Measurements from ENCODE around the gene PTPN2.
"Not testable (repeated sequence)": the region's sequence is repeated elsewhere in the genome, so short reads cannot be mapped to it uniquely, and the experiment has no call there.

Gene PTPN2

DNA sequence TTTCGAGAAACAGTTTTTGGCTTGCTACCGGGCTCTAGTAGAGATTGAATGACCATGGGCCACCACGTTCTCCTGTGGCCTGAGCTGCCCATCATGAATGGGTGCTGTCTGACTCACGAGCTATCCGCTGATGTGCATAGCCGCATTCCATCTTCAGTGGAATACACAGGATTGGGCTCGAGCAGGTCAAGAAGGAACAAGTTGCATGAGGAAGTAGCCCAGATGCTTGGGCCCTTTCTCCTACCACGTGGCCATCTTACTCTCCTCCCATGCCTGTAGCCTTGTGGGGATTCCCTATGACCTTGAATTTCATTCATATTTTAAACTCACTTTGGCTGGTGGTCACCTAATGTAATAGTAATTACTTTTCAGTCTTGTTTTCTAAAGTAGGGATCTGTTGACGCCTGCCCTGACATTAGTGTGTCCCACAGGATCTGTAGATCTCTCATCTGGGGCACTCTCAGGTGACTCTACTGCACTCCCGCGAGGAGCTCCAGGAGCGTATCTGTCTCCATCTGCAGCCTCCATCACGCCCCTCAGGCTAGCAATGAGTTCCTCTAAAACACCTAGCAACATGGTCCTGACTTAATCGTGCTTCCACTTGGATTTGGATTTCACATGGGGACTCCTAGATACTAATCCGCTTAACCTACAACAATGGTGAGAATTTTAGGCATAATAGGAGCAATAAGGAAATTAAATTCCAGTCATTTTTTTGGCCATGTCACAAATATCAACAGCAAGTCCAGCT, 113.4 kb downstream of the PTPN2 start:
- no peak for DNase-seq

DNA sequence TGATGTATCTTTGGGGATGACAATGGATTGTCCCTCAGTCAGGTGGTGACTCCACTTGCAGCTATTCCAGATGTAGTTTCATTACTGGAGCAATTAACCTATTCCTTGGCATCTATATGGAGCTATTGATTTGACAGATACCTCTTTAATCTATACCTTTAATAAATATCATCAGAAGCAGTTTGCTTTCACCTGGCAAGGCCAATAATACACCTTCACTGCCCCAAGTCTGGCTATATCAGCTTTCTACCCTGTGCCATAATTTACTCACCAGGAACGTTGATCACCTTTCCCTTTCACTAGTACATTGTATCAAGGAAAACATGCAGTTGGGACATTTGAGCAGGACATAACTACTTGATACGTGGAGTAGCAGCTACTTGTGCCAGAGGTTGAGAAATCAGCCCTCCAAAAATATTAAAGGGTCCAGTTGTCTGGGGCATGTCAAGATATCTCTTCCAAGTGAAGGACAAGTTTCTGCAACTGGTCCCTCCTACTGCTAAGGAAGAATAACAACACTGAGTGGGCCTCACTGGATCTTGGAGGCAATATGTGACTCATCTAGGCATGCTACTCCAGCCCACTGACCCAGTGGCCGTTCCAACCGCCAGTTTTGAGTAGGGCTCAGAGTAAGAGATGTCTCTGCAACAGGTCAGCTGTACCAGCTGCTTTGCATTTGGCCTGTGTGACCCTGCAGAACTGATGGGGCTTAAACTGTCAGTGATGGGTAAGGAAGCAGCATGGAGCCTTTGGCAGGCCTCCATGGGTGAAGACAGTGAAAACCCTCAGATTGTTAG, 114.2 kb downstream of the PTPN2 start:
- DNase-seq: no peak

DNA sequence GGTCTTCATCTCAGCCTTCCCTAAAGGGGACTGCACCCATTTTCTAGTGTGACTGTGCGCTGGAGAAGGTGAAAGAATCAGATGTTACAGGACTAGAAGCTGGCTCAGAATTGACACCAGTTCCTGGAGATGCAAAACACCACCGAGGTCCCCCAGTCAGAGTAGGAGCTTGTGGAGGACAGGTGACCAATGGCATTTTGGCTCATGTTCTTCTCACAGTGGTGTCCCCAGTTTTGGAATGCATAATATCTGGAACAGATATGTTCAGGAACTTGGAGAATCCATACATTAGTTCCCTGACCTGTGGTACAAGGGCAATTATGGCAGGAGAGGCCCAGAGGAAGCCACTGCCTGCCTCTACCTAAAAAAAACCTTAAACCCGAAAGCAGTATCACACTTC, 114.9 kb downstream of the PTPN2 start:
- DNase-seq: no peak

DNA sequence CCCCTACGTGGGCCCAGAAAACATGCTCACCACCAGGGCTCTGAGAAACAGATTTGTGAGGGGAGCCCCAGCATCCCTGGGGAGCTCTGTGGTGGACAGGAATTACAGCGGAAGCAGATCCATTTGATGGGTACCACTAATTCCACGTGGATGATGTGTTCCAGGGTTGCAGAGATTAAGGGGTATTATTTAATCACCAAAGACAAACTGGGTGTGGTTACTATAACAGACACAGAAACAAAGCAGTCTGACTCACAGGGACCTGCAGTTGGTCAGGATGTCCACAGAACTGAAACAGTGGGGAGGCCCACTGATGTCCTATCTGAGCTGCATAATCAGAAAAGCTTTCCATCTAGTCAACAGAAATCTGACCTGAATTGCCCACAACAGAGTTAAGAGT, 115.4 kb downstream of the PTPN2 start:
- DNase-seq: no peak

DNA sequence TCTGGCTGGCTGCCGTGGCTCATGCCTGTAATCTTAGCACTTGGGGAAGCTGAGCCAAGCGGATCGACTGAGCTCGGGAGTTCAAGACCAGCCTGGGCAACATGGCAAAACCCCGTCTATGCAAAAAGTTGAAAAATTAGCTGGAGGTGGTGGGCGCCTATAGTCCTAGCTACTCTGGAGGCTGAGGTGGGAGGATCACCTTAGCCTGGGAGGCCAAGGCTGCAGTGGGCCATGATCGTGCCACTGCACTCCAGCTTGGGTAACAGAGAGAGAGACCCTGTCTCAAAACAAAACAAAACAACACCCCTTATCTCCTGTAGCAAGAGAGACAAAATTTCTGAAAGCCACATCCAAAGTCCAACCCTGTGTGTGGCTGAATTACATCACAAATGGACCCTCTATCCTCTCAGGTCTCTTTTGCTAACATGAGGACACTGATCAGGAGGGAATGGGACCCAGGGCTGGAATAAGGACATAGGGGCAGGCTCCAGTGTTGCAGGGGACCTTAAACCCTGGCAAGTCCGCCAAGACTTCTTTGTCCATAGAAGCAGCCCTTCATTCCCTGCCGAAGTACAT, 116.4 kb downstream of the PTPN2 start:
- no peak for DNase-seq

DNA sequence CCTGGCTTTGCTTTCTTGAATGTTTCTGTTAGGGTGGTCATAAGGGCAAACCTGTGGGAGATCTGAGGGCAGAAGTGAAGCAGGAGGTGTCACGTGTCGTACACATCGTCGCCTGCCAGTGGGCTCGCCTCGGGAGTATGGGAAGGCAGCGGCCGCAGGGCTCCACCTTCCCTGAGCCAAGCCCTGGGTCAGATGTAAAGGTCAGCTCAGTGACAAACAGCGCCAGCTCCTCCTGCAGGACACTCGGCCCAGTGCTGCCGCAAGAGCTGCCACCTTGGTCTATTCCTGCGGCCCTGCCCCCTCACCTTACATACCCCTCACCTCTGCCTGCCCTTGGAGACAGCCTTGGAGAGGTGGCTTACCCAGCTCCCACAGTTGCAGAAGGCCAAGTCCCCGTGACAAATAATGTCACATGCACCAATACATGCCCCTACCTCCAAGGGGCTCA, 117.0 kb downstream of the PTPN2 start:
- DNase-seq: no peak

DNA sequence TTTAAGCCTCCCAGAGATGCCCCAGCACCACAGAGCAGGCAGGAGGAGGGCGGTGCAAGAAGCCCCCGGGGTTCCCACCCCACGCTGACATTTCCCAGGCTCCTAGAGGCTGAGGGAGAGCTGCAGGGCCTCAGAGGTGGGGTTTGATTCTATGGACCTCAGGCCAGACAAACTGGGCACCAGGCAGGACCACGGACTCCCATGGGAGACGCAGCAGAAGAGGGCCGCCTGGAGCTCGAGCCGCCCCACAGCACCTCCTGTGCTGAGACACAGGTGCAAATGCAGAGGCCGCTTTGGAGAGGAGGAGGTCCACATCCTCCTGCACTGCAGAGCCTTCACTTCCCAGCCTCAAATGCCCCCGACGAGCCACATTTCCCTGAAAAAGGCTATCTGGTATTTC, 118.5 kb downstream of the PTPN2 start:
- DNase-seq: no peak

DNA sequence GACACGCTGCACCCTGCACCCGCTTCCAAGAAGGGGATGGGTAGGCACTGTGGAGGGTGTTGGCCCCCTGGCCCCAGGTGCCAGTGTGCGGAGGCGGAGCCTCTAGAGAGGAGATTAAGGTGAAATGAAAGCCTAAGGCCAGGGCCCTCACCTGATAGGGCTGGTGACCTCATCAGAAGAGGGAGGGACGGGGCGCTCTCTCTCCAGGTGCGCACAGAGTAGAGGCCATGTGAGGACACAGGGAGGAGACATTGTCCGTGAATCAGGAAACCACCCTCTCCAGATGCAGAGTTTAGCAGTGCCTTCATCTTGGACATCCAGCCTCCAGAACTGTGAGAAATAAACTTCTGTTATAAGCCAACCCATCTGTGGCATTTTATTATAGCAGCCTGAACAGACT, 118.9 kb downstream of the PTPN2 start:
- DNase-seq: no peak

DNA sequence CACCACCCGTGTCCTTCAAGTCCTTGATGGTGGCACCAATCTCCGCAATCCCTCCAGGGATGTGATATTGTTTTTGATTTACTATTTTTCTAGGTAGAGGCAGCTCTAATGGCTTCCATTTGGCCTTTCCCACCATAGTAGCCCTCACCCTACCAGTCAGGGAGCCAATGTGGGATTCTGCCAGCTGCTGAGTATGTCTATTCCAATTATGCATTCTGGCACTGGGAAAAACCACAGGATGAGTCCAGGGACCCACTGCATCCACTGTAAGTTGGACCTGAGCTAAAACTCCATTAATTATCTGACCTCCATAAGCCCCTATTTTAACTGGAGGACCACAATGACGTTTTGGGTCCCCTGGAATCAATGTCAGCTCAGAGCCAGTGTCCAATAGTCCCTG, 125.5 kb downstream of the PTPN2 start:
- DNase-seq: not testable (repeated sequence)

DNA sequence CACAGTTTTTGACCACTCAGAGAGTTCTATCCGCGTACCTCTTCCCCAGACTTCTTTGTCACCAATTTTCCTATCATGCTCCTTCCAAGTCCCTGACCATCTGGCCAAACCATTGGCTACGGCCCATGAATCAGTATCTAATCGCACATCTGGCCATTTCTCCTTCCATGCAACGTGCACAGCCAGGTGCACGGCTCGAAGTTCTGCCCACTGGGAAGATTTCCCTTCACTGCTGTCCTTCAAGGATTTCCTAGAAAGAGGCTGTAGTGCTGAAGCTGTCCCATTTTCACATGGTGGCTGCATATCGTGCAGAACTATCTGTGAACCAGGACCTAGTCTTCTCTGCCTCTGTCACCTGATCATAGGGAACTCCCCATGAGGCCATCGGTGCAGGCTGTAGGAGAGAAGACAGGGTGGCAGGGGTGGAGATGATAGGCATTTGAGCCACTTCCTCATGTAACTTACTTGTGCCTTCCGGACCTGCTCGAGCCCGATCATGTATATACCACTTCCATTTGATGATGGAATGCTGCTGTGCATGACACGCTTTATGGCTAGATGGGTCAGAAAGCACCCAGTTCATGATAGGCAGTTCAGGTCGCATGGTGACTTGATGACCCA, 127.3 kb downstream of the PTPN2 start:
- DNase-seq: not testable (repeated sequence)

DNA sequence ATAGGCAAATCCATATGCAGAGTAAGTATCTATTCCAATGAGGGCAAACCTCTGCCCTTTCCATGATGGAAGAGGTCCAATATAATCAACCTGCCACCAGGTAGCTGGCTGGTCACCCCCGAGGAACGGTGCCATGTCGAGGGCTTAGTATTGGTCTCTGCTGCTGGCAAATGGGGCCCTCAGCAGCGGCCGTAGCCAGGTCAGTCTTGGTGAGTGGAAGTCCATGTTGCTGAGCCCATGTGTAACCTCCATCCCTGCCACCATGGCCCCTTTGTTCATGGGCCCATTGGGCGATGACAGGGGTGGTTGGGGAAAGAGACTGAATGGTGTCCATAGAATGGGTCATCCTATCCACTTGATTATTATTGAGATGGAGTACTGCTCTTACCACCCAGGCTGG, 128.4 kb downstream of the PTPN2 start:
- not testable (repeated sequence) for DNase-seq

DNA sequence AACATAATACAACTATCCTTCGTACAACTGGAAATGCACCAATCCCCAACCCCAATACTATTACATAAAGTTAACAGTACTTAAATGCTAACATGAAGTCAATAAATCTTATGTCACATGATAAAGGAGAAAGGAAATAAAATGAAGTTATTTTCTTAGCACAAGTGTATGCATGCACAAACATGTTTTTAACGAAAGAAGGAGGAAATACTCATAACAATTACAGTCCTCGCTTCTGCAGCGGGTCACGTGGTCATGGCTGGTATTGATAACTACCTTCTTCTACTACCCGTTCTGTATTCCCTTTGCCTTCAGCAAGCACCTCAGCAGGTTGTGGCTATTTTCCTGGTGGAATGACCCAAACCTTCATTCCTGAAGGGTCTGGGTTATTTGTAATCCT, 129.5 kb downstream of the PTPN2 start:
- no peak for DNase-seq

DNA sequence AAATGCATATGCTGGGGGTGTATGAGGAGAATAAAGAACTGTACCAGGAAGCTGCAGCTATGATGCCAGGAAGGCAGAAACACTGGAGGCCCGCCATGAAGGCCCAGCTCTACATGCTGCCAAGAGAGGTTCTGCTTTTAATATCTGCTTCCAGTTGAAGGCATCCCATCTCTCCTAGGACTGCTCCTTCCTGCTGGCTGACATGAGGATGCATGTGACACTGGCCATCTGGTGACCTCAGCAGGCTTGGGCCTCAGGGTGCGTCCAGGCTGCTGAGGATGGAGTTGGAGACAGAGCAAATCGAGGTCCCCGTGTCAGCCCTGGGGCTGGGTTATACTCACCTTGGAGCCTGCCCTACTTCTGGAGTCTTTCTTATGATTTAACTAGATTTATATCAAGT, 132.1 kb downstream of the PTPN2 start:
- DNase-seq: no peak

DNA sequence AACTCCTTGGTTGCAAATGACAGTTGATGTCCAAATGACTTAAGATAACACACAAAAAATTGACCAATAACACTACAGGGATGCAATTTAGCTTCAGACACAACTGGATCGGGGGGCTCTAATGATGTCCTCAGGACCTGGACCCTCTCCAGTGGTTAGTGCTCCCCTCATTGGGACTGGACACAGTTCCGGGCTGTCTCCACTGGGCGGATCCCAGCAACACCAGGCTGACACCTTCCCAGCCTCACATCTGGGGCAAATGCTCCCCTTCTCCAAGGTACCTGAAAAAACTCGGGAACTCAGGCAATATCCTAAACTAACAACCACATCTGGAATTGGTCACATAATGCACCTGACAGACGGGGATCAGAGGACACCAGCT, 132.5 kb downstream of the PTPN2 start:
- DNase-seq: no peak

DNA sequence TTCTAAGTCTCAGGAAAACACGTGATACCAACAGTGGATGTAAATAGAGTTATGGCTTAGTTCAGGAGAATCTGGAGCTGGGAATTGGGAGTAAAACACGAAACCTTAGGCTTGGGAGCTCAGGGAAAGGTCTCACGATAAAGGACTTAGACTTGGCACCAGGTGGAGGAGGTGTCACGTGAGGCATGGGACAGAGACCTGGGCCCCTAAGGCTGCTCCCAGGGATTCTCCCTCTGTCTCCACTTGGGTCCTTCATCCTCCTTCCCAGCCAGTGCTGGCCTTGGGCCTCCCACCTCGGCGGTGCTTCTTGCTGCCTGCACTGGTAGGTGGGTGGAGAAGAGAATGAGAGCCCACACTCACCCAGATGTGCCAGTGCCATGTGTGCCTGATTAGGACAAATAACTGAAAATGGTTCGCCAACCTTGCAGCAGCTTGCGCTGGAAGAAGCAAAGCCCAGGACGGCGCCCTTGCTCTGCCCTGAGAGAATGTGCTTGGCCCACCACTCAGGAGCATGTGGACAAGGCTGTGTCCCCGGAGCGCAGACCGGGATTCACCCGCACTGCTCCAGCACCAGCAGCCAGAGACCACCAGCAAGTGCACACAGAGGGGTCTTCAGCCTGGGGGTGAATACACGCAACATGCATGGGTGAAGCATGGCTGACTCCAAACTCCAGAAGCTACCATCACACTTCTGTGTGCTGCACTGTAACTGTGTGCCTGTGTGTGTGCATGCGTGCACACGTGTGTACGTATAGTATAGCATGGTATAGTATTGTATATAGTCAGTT, 133.1 kb downstream of the PTPN2 start:
- DNase-seq: no peak

DNA sequence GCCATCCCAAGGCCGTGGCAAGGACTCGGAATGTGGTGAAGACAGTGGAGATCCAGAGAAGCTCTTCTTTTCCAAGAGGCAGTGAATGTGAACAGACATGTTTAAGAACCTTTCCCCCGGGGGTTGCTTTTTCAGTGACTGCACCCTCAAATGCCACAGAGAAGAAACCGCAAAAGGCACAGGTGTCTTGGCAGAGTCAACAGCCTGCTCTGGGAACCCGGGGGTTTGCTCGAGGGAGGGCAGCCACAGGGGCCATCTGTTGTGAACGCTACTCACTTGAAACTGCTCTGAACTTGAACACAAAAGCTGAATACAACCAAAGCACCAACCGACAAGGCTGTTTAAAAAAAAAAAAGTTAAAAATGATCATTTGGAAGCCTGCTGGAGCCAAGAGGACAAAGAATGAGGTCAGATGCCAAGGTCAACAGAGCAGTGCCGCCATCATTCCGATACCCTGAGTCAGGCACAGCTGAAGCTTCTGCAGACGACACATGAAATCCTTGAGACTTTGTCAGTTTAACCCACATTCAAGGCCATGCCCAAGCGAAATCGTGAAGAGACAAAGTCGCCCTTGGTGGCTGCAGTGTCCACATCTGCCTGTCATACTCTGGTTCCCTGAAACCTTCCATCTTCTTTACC, 133.8 kb downstream of the PTPN2 start:
- DNase-seq: peak in 1 of 5 experiments; percentile 58

DNA sequence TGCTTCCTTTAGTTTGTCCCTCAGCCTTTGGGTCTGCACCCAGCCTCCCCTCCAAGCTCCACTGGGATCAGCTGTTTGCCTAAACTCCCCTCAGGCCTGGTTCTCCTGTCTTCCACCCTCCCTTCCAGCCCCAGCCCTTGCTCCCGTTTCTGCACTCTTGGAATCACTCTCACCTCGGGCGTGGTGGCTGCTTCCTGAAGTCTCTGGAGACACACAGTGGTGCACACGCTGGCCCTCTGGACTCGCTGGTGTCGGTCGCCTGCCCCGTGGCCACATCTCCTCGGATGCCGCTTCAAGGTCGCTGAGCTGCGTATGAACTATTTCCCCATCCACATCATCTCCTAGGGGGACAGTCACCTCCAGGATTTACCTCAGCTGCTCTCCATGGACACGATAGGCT, 134.9 kb downstream of the PTPN2 start:
- DNase-seq: no peak

DNA sequence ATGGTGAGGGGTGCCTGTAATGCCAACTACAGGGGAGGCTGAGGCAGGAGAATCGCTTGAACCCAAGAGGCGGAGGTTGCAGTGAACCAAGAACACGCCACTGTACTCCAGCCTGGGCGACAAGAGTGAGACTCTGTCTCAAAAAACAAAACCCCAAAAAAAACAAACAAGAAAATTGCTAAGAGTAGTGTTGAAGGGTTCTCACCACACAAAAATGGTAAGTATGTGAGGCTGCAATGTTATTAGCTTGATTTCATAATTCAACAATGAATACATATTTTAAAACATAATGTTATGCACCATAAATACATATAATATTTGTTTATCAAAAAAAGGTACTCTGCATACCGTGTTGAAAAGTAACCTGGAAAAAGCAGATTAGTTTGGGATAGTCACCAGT, 135.4 kb downstream of the PTPN2 start:
- no peak for DNase-seq

DNA sequence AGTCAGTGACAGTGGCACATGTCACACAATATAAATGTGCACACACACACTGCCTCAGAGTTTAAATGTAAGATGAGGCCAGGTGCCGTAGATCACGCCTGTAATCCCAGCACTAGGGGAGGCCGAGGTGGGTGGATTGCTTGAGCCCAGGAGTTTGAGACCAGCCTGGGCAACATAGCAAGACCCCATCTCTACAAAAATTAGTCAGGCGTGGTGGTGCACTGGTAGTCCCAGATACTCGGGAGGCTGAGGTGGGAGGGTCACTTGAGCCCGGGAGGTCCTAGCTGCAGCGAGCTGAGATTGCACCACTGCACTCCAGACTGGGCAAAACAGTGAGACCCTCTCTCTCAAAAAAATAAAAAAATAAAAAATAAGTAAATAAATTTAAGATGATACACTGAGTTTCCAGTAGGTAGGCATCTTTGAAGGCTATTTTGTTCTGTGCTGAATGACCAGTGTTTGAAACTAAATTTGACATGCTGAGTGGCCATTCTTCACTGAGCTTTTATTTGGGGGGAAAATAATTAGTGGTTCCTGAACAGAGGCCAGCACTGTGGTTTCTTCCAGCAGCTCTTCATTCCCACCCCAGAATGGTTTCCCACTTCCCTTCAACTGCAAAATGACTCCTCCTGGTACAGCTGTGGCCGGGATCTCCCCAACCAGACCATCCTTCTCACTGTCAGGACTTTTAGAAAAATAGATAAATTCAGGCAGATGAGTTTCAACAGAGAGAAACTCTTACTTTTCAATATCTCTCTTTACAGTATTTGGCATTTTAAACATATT, 136.3 kb downstream of the PTPN2 start:
- no peak for DNase-seq

DNA sequence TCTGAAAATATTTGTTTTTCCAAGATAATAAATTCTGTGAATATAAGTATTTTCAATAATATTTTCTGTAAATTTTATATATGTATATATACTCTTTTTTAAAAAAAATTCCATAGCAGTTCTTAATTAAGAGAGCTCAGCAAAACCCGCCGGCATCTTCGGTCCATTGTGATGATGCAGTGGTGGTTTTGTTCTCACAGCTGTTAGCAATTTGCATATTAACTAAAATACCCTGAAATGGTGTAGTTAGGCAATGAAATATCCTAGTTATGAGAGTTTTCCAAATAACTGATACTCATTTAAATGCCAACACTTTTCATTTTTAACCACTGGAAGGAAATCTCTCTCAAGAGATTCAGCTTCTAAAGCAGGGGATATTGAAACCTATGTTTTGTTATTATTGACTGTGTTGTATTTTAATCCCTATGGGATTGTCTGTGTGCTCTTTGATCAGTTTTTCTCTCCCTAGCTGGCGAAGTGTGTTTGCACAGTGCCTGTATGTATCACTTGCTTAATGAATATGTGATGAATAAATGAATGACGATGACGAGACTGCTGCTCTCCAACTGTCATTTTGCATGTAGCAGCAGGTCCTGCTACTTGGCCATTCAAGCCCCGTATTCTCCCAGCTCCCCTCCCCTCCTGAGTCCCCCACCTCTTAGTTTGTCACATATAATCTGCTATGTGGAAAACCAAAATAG, 138.8 kb downstream of the PTPN2 start:
- no peak for DNase-seq

DNA sequence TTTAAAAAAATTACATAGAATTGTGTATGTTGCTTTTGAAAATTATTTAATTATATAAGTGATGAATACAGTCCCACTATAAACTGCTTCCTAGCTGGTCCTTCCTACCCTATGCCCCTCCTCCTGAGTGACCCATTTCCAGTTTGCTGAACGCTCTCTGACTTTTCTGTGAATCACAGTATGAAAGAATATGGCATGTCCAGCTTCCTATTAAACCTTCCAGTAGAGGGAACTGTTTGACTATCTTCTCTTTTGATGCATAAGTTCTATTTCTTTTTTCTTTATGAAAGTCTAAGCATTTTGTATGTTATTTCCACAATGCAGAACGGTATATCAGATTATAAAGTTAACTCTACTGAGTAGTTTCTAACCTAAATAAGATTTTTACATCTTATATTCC, 139.9 kb downstream of the PTPN2 start:
- peak in 2 of 5 experiments; percentile 10 to 64 for DNase-seq

Data from T-helper 2 cell (primary cell).